Measurements from ENCODE around the gene ZNF124.
"Not testable (repeated sequence)": the region's sequence is repeated elsewhere in the genome, so short reads cannot be mapped to it uniquely, and the experiment has no call there.

DNA sequence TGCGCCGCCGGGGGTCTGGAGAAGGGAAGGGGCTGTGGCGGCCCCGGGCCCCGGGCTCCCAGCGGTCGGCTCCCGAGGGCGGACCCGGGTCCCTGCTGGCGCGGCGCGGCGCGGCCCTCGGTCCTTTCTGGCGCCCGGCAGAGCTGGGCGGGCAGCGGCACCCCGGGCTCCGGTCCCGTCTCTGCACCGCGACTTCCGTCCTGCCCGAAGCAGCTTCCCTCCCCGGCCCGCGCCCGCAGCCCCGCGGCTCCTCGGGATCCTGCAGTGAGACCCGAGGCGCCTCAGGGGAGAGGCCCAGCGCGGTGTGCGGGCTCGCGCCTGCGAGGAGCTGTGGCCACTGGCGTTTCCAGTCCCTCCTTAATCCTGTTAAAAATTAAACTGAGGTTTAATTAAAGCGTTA, 45.2 kb downstream of the ZNF124 start:
- TF ChIP-seq, protein P1, sequence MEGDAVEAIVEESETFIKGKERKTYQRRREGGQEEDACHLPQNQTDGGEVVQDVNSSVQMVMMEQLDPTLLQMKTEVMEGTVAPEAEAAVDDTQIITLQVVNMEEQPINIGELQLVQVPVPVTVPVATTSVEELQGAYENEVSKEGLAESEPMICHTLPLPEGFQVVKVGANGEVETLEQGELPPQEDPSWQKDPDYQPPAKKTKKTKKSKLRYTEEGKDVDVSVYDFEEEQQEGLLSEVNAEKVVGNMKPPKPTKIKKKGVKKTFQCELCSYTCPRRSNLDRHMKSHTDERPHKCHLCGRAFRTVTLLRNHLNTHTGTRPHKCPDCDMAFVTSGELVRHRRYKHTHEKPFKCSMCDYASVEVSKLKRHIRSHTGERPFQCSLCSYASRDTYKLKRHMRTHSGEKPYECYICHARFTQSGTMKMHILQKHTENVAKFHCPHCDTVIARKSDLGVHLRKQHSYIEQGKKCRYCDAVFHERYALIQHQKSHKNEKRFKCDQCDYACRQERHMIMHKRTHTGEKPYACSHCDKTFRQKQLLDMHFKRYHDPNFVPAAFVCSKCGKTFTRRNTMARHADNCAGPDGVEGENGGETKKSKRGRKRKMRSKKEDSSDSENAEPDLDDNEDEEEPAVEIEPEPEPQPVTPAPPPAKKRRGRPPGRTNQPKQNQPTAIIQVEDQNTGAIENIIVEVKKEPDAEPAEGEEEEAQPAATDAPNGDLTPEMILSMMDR (IDR thresholded peaks at IDR 0.05) = not testable (repeated sequence)
- TF ChIP-seq NFE2L2 (conservative IDR thresholded peaks at IDR 0.05; ENCODE audit: low read length); CHD2 (IDR thresholded peaks at IDR 0.05; ENCODE audit: low read length, partially characterized antibody); GATA3 (IDR thresholded peaks at IDR 0.05; ENCODE audit: borderline replicate concordance); POLR2A (IDR thresholded peaks at IDR 0.05; ENCODE audit: low read length); TP53 (CRISPR knock-in tag; IDR thresholded peaks at IDR 0.05); RNF2 (IDR thresholded peaks at IDR 0.05; ENCODE audit: borderline replicate concordance, low read depth); RFX5 (IDR thresholded peaks at IDR 0.05): not testable (repeated sequence)
- TF ChIP-seq, protein P2, sequence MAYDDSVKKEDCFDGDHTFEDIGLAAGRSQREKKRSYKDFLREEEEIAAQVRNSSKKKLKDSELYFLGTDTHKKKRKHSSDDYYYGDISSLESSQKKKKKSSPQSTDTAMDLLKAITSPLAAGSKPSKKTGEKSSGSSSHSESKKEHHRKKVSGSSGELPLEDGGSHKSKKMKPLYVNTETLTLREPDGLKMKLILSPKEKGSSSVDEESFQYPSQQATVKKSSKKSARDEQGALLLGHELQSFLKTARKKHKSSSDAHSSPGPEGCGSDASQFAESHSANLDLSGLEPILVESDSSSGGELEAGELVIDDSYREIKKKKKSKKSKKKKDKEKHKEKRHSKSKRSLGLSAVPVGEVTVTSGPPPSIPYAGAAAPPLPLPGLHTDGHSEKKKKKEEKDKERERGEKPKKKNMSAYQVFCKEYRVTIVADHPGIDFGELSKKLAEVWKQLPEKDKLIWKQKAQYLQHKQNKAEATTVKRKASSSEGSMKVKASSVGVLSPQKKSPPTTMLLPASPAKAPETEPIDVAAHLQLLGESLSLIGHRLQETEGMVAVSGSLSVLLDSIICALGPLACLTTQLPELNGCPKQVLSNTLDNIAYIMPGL (CRISPR knock-in tag; IDR thresholded peaks at IDR 0.05; ENCODE audit: borderline replicate concordance) = not testable (repeated sequence)
